K562 (cell line): ENCODE measurements around the gene AFAP1. TPM values are rescaled to one million over a fixed set of nuclear protein-coding genes. Genes with fewer than 3 reads are reported as not detected.

Experiments used
- ATAC-seq: fragments of 200-7000 bp; cut with Tn5 transposase; 3 replicates; pipeline ENCODE4 v1.9.1; 2020; ENCODE audit warnings: moderate library complexity
- BruUV-seq: library from RNA; stranded (reverse); fragments of 400-500 nt; replicated peaks from 2 replicates; lab custom pipeline; 2021; lab: Mats Ljungman, UMichigan
- CTCF ChIA-PET: fragments of 300-600 bp; formaldehyde crosslinking; extraction: SDS; loops from one replicate; lab custom pipeline; 2021; ENCODE audit warnings: low intra/inter-chr PET ratio; lab: Yijun Ruan, JAX
- POLR2A ChIA-PET: fragments of 300-600, 350-650 bp; sonication (Branson Sonifier 250); formaldehyde crosslinking; extraction: SDS; loops from one replicate; lab custom pipeline; 2021; ENCODE audit warnings: antibody characterized with exemption, inconsistent platforms; lab: Yijun Ruan, JAX
- DNase-seq, 4 experiments: peaks; one replicate each; pipeline versions ENCODE4 v3.0.0 to v3.0.0-alpha.2; 2011 to 2018; ENCODE audit warnings: low spot score in 3 of 4, mixed read lengths in 3 of 4; ENCODE audit errors: extremely low read depth in 1 of 4
- FAIRE-seq: peaks from 2 replicates; lab custom pipeline; 2011; peaks lifted over from hg19 to GRCh38; lab: Jason Lieb, UNC
- H2AFZ ChIP-seq: 2 replicates; pipeline ENCODE4 v1.6.0; 2011; ENCODE audit warnings: low read depth, low read length, control low read depth, inconsistent platforms
- H3K27ac ChIP-seq: fragments of 200-600 bp; 3 replicates; pipeline ENCODE4 v1.8.0; 2011; ENCODE audit warnings: low read depth, mild to moderate bottlenecking, control low read depth, inconsistent platforms, low read length, moderate library complexity, mixed read lengths; ENCODE audit errors: extremely low read depth
- H3K27me3 ChIP-seq, 2 experiments: fragments of 300-600 bp in 1 of 2; 2 replicates in 1 of 2; 3 replicates in 1 of 2; pipeline versions ENCODE4 v1.6.0 to v1.8.0; 2011; ENCODE audit warnings: inconsistent platforms in 2 of 2, low read length in 2 of 2, mild to moderate bottlenecking in 1 of 2, mixed read lengths in 1 of 2, moderate library complexity in 1 of 2; ENCODE audit not compliant: control insufficient read depth in 2 of 2, insufficient read depth in 2 of 2
- H3K36me3 ChIP-seq: fragments of 300-600 bp; 3 replicates; pipeline ENCODE4 v1.8.0; 2011; ENCODE audit warnings: mild to moderate bottlenecking, low read length, inconsistent platforms; ENCODE audit not compliant: control insufficient read depth, insufficient read depth
- H3K4me1 ChIP-seq, 2 experiments: fragments of 200-600 bp in 1 of 2; replicated peaks in 1 of 2; 2 replicates in 1 of 2; 3 replicates in 1 of 2; pipeline versions ENCODE4 v1.5.1 to v1.8.0; 2011; ENCODE audit warnings: inconsistent platforms in 2 of 2, low read length in 2 of 2, mild to moderate bottlenecking in 1 of 2, mixed read lengths in 1 of 2, moderate library complexity in 1 of 2; ENCODE audit not compliant: control insufficient read depth in 2 of 2, insufficient read depth in 2 of 2
- H3K4me2 ChIP-seq: 2 replicates; pipeline ENCODE4 v1.6.1; 2011; ENCODE audit warnings: low read length, control low read depth, inconsistent platforms, mixed read lengths; ENCODE audit not compliant: insufficient read depth
- H3K4me3 ChIP-seq: fragments of 200-600 bp; sonication (generic), shearing (Covaris generic); 2 replicates; pipeline ENCODE4 v1.5.1; 2016; ENCODE audit warnings: control low read depth, inconsistent platforms
- H3K79me2 ChIP-seq: fragments of 200-600 bp; 3 replicates; pipeline ENCODE4 v1.8.0; 2011; ENCODE audit warnings: low read length, inconsistent platforms; ENCODE audit not compliant: control insufficient read depth, insufficient read depth
- H3K9ac ChIP-seq, 2 experiments: 2 replicates each; pipeline versions ENCODE4 v1.6.0 to v1.6.1; 2011; ENCODE audit warnings: low read depth in 2 of 2, low read length in 2 of 2, control low read depth in 1 of 2, inconsistent platforms in 1 of 2, mild to moderate bottlenecking in 1 of 2, mixed read lengths in 1 of 2; ENCODE audit not compliant: insufficient read depth in 1 of 2
- H3K9me1 ChIP-seq: one replicate; pipeline ENCODE4 v1.6.0; 2011; ENCODE audit warnings: inconsistent platforms, mild to moderate bottlenecking, low read length, moderate library complexity; ENCODE audit not compliant: control insufficient read depth, insufficient read depth
- H3K9me3 ChIP-seq: replicated peaks from 2 replicates; pipeline ENCODE4 v1.5.1; 2011; ENCODE audit warnings: low read depth, low read length, inconsistent platforms; ENCODE audit not compliant: control insufficient read depth, insufficient read depth
- H4K20me1 ChIP-seq: replicated peaks from 2 replicates; pipeline ENCODE4 v1.6.1; 2011; ENCODE audit warnings: low read length, inconsistent platforms, mixed read lengths; ENCODE audit not compliant: control insufficient read depth, insufficient read depth
- BDP1 ChIP-seq: IDR thresholded peaks from 3 replicates; pipeline ENCODE4 v1.6.1; 2011; ENCODE audit not compliant: insufficient read length, insufficient read depth
- FOXJ3 ChIP-seq: sonication (generic); formaldehyde crosslinking; IDR thresholded peaks from 2 replicates; pipeline ENCODE4 v1.4.0; 2020; ENCODE audit warnings: mild to moderate bottlenecking, missing genetic modification reagents
- L3MBTL2 ChIP-seq: fragments of 450-650 bp; IDR thresholded peaks from 2 replicates; pipeline ENCODE4 v1.6.1; 2016; ENCODE audit warnings: mild to moderate bottlenecking, moderate library complexity
- SOX6 ChIP-seq: fragments of 450-650 bp; IDR thresholded peaks from 2 replicates; pipeline ENCODE4 v1.6.1; 2014; ENCODE audit warnings: mild to moderate bottlenecking
- WGBS: fragments of 100-300 bp; shearing (Covaris generic); methylation state at CpG from one replicate; pipeline ENCODE4 v1.1.6; 2016; ENCODE audit warnings: low coverage, mixed read lengths; ENCODE audit not compliant: insufficient coverage; ENCODE audit errors: missing lambda C conversion rate; 5-methylcytosine and 5-hydroxymethylcytosine counted together
- in situ Hi-C: fragments of 300-500 bp; cut with MboI; formaldehyde crosslinking; loops from 4 replicates; pipeline ENCODE4 v1.15.0; 2018; ENCODE audit warnings: inconsistent platforms, mixed read lengths
- intact Hi-C: fragments of 100-400 bp; cut with micrococcal nuclease; formaldehyde crosslinking; loops from 2 replicates; pipeline ENCODE4 v1.14.2; 2022
- polyA plus RNA-seq, 8 experiments: library from polyadenylated mRNA; depleted of rRNA in 4 of 8; stranded (reverse) in 5 of 8; unstranded in 3 of 8; fragments of >200 nt; fragmentation: Nextera tagmentation in 2 of 8; fragmentation: Illumina TruSeq in 1 of 8; extraction: Ambion mirVana in 2 of 8; extraction: Trizol in 1 of 8; gene quantifications; 2 replicates each; pipeline versions ENCODE4 v1.2.1 to v1.2.3, GENCODE V29; 2011 to 2014; ENCODE audit warnings: inconsistent platforms in 1 of 8, missing spikeins in 1 of 8
- total RNA-seq, 7 experiments: library from RNA; depleted of rRNA in 6 of 7; stranded (reverse); fragments of >200 nt in 6 of 7; fragmentation: Illumina TruSeq in 2 of 7; extraction: Trizol in 2 of 7; gene quantifications; 2 replicates each; pipeline versions ENCODE4 v1.2.1 to v1.2.3, GENCODE V29; 2011 to 2021; ENCODE audit warnings: low replicate concordance in 1 of 7
- TF ChIP-seq, protein P1 (sequence below): fragments of 450-650 bp; IDR thresholded peaks from 2 replicates; pipeline ENCODE4 v1.6.1; 2016; ENCODE audit warnings: mild to moderate bottlenecking, moderate library complexity

AFAP1 gene
- total and polyA plus RNA-seq, 9 of the 15 experiments (the other 6 are each of a cell fraction or from before 2014, with no cell fraction given), result 0.07 to 0.42 (median 0.12) TPM; not detected in 1

DNA sequence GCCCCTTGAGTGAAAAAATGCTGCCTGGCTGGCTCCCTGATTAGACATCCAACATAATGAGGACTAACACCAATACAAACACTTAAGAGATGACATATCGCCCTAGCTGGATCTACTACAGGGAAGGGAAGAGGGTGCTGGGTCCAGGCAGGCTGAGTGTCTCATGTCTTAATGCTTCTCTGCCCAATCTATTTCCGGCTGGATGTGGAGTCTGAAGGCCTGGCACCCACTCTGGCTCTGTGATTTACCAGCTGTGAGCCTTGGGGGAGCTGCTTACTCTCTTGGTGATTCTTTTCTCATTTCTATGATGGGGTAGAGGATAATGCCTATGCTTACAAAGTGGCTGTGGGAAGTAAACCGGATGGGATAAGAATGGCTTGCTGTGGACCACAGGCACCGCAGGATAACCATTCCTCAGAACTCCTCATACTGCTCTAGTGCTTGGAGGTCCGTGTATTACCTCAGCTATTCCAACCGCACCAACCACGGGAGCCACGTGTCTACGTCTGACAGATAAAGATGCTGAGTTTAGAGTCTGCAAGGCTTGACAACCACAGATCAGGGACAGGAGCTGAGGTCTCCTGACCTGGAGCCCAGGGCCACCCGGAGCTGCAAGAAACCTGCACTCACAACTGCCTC is 161.7 kb downstream of the AFAP1 start:
- intact Hi-C loops (no loop called here), in situ Hi-C loops (no loop called here)
- no TSS peak for BruUV-seq
- Histone ChIP-seq H2AFZ (no peak overlapping the region), H3K9me3 (no peaks in the 10 kb centered on the region; the same call in 1 of the 2 replicates), H3K36me3 (peaks cover 6% of the 10 kb centered on the region; the same call in 1 of the 3 replicates), H4K20me1 (no peaks in the 10 kb centered on the region), H3K27ac (no peak overlapping the region), H3K4me1 (no peaks in the 10 kb centered on the region; a peak in 2 of 5 replicates), H3K9me1 (no peaks in the 10 kb centered on the region), H3K9ac (no peak overlapping the region), H3K79me2 (no peaks in the 10 kb centered on the region), H3K4me2 (no peak overlapping the region), H3K27me3 (peaks cover 0 to 5% of the 10 kb centered on the region in 2 experiments; a peak in 1 of 5 replicates), H3K4me3 (no peak overlapping the region)
- FAIRE-seq (no peak), DNase-seq (no peak), ATAC-seq (no peak)
- CTCF ChIA-PET, result no interaction called here
- 15% methylated on average over 10 of the region's 10 CpGs for WGBS
- POLR2A ChIA-PET, result interaction anchor here (0.7 kb wide), 1 partner anchor 94 kb away, joined by 3 read pairs; no protein-coding TSS in a partner anchor
- TF ChIP-seq L3MBTL2 (peak; percentile 51; the same call in 1 of the 2 replicates), BDP1 (no peak), SOX6 (0 out of 2 replicates have a peak, but pooled peaks have one; percentile 8), FOXJ3 (CRISPR knock-in tag) (no peak)
- TF ChIP-seq, protein P1, sequence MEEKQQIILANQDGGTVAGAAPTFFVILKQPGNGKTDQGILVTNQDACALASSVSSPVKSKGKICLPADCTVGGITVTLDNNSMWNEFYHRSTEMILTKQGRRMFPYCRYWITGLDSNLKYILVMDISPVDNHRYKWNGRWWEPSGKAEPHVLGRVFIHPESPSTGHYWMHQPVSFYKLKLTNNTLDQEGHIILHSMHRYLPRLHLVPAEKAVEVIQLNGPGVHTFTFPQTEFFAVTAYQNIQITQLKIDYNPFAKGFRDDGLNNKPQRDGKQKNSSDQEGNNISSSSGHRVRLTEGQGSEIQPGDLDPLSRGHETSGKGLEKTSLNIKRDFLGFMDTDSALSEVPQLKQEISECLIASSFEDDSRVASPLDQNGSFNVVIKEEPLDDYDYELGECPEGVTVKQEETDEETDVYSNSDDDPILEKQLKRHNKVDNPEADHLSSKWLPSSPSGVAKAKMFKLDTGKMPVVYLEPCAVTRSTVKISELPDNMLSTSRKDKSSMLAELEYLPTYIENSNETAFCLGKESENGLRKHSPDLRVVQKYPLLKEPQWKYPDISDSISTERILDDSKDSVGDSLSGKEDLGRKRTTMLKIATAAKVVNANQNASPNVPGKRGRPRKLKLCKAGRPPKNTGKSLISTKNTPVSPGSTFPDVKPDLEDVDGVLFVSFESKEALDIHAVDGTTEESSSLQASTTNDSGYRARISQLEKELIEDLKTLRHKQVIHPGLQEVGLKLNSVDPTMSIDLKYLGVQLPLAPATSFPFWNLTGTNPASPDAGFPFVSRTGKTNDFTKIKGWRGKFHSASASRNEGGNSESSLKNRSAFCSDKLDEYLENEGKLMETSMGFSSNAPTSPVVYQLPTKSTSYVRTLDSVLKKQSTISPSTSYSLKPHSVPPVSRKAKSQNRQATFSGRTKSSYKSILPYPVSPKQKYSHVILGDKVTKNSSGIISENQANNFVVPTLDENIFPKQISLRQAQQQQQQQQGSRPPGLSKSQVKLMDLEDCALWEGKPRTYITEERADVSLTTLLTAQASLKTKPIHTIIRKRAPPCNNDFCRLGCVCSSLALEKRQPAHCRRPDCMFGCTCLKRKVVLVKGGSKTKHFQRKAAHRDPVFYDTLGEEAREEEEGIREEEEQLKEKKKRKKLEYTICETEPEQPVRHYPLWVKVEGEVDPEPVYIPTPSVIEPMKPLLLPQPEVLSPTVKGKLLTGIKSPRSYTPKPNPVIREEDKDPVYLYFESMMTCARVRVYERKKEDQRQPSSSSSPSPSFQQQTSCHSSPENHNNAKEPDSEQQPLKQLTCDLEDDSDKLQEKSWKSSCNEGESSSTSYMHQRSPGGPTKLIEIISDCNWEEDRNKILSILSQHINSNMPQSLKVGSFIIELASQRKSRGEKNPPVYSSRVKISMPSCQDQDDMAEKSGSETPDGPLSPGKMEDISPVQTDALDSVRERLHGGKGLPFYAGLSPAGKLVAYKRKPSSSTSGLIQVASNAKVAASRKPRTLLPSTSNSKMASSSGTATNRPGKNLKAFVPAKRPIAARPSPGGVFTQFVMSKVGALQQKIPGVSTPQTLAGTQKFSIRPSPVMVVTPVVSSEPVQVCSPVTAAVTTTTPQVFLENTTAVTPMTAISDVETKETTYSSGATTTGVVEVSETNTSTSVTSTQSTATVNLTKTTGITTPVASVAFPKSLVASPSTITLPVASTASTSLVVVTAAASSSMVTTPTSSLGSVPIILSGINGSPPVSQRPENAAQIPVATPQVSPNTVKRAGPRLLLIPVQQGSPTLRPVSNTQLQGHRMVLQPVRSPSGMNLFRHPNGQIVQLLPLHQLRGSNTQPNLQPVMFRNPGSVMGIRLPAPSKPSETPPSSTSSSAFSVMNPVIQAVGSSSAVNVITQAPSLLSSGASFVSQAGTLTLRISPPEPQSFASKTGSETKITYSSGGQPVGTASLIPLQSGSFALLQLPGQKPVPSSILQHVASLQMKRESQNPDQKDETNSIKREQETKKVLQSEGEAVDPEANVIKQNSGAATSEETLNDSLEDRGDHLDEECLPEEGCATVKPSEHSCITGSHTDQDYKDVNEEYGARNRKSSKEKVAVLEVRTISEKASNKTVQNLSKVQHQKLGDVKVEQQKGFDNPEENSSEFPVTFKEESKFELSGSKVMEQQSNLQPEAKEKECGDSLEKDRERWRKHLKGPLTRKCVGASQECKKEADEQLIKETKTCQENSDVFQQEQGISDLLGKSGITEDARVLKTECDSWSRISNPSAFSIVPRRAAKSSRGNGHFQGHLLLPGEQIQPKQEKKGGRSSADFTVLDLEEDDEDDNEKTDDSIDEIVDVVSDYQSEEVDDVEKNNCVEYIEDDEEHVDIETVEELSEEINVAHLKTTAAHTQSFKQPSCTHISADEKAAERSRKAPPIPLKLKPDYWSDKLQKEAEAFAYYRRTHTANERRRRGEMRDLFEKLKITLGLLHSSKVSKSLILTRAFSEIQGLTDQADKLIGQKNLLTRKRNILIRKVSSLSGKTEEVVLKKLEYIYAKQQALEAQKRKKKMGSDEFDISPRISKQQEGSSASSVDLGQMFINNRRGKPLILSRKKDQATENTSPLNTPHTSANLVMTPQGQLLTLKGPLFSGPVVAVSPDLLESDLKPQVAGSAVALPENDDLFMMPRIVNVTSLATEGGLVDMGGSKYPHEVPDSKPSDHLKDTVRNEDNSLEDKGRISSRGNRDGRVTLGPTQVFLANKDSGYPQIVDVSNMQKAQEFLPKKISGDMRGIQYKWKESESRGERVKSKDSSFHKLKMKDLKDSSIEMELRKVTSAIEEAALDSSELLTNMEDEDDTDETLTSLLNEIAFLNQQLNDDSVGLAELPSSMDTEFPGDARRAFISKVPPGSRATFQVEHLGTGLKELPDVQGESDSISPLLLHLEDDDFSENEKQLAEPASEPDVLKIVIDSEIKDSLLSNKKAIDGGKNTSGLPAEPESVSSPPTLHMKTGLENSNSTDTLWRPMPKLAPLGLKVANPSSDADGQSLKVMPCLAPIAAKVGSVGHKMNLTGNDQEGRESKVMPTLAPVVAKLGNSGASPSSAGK, result peak; percentile 20; the same call in 1 of the 2 replicates
